Natural killer cell (primary cell): Measurements from ENCODE around the gene EBF3. TPM values are rescaled to one million over a fixed set of nuclear protein-coding genes. Genes with fewer than 3 reads are reported as not detected.

Experiments
- ATAC-seq, 3 donors: fragments of 150-1000 bp in 2 of 3; fragments of 200-7000 bp in 1 of 3; cut with Tn5 transposase; 1 replicate in 1 of 3; 2 replicates in 2 of 3; pipeline ENCODE4 v1.10.0; 2021; ENCODE audit warnings: mild to moderate bottlenecking in 2 of 3, moderate library complexity in 2 of 3
- DNase-seq, 2 donors: peaks; one replicate each; pipeline versions ENCODE4 v3.0.0 to v3.0.0-alpha.2; 2013 to 2021; ENCODE audit warnings: mixed read lengths in 1 of 2
- H3K27ac ChIP-seq: one replicate; pipeline ENCODE4 v1.5.1; 2013; ENCODE audit warnings: mild to moderate bottlenecking, low read length
- H3K27me3 ChIP-seq: one replicate; pipeline ENCODE4 v1.6.1; 2013; ENCODE audit warnings: low read length; ENCODE audit not compliant: control insufficient read depth, insufficient read depth
- H3K36me3 ChIP-seq: one replicate; pipeline ENCODE4 v1.6.1; 2013; ENCODE audit warnings: low read length; ENCODE audit not compliant: control insufficient read depth, insufficient read depth
- H3K4me1 ChIP-seq: one replicate; pipeline ENCODE4 v1.6.1; 2013; ENCODE audit warnings: low read length; ENCODE audit not compliant: control insufficient read depth, insufficient read depth
- H3K4me3 ChIP-seq: one replicate; pipeline ENCODE4 v1.5.1; 2013; ENCODE audit warnings: low read length
- H3K9me3 ChIP-seq: one replicate; pipeline ENCODE4 v1.6.1; 2013; ENCODE audit warnings: low read length; ENCODE audit not compliant: control insufficient read depth, insufficient read depth
- H3K27ac Mint-ChIP-seq, 2 donors: one replicate each; pipeline ENCODE4 v1.8.0; 2022; ENCODE audit warnings: mild to moderate bottlenecking in 2 of 2, mixed read lengths in 2 of 2, moderate library complexity in 1 of 2
- H3K27me3 Mint-ChIP-seq, 2 donors: one replicate each; pipeline ENCODE4 v1.8.0; 2022; ENCODE audit warnings: low read depth in 2 of 2, mixed read lengths in 2 of 2
- H3K36me3 Mint-ChIP-seq: one replicate; pipeline ENCODE4 v1.8.0; 2022; ENCODE audit warnings: mixed read lengths
- H3K4me1 Mint-ChIP-seq, 2 donors: one replicate each; pipeline ENCODE4 v1.8.0; 2022; ENCODE audit warnings: mixed read lengths in 2 of 2
- H3K4me3 Mint-ChIP-seq: one replicate; pipeline ENCODE4 v1.8.0; 2022; ENCODE audit warnings: mild to moderate bottlenecking, moderate library complexity, mixed read lengths
- H3K9me3 Mint-ChIP-seq, 2 donors: one replicate each; pipeline ENCODE4 v1.8.0; 2022; ENCODE audit warnings: mixed read lengths in 2 of 2
- WGBS: methylation state at CpG from one replicate; pipeline ENCODE4 v1.1.7; 2013; ENCODE audit warnings: missing lambda C conversion rate; ENCODE audit not compliant: insufficient coverage; 5-methylcytosine and 5-hydroxymethylcytosine counted together
- intact Hi-C: fragments of 100-400 bp; cut with micrococcal nuclease; formaldehyde crosslinking; loops from one replicate; pipeline ENCODE4 v1.14.2; 2022
- total RNA-seq, 4 donors: library from RNA; stranded (reverse); fragments of 120-200 nt in 1 of 4; gene quantifications; one replicate each; pipeline versions ENCODE4 v1.2.3 to v1.2.4, GENCODE V29; 2013 to 2022
- TF ChIP-seq, protein P1 (sequence below): fragments of 200-600 bp; IDR thresholded peaks from one replicate; pipeline ENCODE4 v1.8.0; 2022; ENCODE audit warnings: antibody characterized with exemption

Gene EBF3
- total RNA-seq, 3 donors from 2014 or later (not counting 1 experiment from before 2014, with no cell fraction given), result not detected

DNA sequence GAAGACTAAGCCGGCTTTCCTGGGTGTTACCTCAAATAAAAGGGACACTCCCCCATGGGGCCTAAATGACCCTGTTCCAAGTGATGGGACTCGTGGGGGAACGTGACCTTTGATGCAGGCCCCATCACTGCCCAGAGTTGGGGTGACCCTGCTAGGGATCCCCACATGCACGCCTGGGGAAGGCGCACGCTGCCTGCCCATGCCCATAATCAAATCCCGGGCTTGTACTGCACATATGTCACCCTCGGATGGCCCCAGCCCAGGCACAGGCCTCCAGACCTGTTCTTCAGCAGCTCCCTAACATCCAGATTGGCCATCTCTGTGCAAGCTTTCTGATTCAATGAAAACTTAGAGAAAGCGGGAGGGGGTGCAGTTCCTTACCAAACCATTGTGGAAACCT is 14.7 kb downstream of the EBF3 start:
- WGBS, result 89% methylated on average over 9 of the region's 9 CpGs
- ATAC-seq, result no peak
- H3K4me1 Mint-ChIP-seq, result no peaks in the 10 kb centered on the region
- no peak overlapping the region for H3K4me3 Mint-ChIP-seq
- H3K36me3 Mint-ChIP-seq, result no peaks in the 10 kb centered on the region
- Histone ChIP-seq H3K27ac (no peak overlapping the region), H3K9me3 (no peaks in the 10 kb centered on the region), H3K4me1 (no peaks in the 10 kb centered on the region), H3K4me3 (no peak overlapping the region), H3K36me3 (no peaks in the 10 kb centered on the region), H3K27me3 (no peaks in the 10 kb centered on the region)
- no peaks in the 10 kb centered on the region for H3K9me3 Mint-ChIP-seq
- intact Hi-C loops, result no loop called here
- no peak for DNase-seq
- TF ChIP-seq, protein P1, sequence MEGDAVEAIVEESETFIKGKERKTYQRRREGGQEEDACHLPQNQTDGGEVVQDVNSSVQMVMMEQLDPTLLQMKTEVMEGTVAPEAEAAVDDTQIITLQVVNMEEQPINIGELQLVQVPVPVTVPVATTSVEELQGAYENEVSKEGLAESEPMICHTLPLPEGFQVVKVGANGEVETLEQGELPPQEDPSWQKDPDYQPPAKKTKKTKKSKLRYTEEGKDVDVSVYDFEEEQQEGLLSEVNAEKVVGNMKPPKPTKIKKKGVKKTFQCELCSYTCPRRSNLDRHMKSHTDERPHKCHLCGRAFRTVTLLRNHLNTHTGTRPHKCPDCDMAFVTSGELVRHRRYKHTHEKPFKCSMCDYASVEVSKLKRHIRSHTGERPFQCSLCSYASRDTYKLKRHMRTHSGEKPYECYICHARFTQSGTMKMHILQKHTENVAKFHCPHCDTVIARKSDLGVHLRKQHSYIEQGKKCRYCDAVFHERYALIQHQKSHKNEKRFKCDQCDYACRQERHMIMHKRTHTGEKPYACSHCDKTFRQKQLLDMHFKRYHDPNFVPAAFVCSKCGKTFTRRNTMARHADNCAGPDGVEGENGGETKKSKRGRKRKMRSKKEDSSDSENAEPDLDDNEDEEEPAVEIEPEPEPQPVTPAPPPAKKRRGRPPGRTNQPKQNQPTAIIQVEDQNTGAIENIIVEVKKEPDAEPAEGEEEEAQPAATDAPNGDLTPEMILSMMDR, result no peak
- peaks cover 13 to 35% of the 10 kb centered on the region in 2 donors for H3K27me3 Mint-ChIP-seq
- no peak overlapping the region for H3K27ac Mint-ChIP-seq

DNA sequence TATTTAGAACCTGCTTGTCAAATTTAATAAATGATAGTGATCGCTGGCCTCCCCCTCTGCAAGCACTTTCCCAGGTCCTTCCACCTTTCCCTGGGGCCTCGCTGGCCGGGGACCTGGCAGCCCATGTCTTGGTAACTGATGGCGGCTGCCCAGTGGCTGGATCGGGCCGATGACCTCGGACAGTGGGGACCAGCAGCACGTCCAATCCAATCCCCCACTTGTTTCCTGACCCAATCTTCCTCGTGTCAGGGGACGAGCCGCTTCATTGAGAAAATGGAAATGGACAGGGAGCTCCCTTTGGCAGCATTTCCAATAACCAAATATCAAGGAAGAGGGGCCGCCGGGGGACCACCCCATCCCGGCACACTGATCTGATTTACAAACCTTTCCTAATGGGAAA is 17.2 kb downstream of the EBF3 start:
- no peak for DNase-seq

DNA sequence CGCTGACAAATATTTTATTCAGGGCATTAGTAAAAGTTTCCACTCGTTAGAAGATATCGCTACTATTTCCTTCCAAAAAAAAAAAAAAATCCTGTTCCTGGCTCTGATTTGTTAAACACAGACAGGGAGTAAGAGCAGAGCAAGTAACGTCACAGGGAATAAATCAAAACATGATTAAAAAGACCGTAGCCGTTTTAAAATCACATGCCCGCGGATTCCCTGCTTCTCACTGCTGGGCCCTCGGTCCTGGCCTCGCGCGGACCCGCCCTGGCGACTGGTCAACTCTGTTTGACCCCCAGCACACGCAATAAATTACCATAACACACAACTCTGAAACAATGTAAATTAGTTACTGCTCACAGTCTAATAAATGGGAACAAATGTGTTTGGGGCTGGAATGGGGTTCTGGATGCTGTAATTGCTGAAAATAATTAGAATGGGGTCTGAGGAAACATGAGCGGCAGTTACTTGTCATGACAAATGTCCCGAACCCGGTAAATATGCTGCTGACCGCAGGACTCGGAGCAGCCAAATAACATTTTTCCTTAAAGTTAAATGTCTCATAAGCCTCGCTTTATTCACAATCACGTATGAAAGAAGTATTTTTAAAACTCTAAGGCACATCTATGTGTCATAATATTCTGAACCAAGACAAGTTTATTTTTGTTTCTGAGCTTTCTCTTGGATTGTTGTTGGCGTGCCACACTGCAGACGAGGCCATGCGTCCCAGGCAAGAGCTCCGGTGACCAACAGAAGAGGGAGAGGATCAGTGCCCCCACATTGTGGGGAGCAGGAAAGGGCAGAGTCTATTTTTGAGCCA is 17.9 kb downstream of the EBF3 start:
- Histone ChIP-seq H3K27me3 (no peaks in the 10 kb centered on the region), H3K27ac (no peak overlapping the region), H3K36me3 (no peaks in the 10 kb centered on the region), H3K9me3 (no peaks in the 10 kb centered on the region), H3K4me3 (no peak overlapping the region), H3K4me1 (no peaks in the 10 kb centered on the region)
- DNase-seq (no peak), ATAC-seq (no peak)
- 91% methylated on average over 25 of the region's 26 CpGs for WGBS
- intact Hi-C loops, result no loop called here
- Mint-ChIP-seq H3K4me1 (no peaks in the 10 kb centered on the region), H3K9me3 (no peaks in the 10 kb centered on the region), H3K27ac (no peak overlapping the region), H3K4me3 (no peak overlapping the region), H3K36me3 (no peaks in the 10 kb centered on the region), H3K27me3 (peaks cover 6 to 11% of the 10 kb centered on the region in 2 donors)
- TF ChIP-seq, protein P1, result no peak

More for the DNA sequence above, 17.2 kb downstream of the EBF3 start:
- H3K27ac ChIP-seq, result no peak overlapping the region
- H3K27me3 Mint-ChIP-seq, result peaks cover 6 to 15% of the 10 kb centered on the region in 2 donors
- WGBS, result 89% methylated on average over 11 of the region's 14 CpGs
- TF ChIP-seq, protein P1, result no peak
- H3K4me3 Mint-ChIP-seq, result no peak overlapping the region
- ATAC-seq, result no peak
- intact Hi-C loops, result no loop called here
- H3K4me3 ChIP-seq, result no peak overlapping the region
- H3K36me3 Mint-ChIP-seq, result no peaks in the 10 kb centered on the region
- no peaks in the 10 kb centered on the region for H3K4me1 Mint-ChIP-seq
- no peaks in the 10 kb centered on the region for H3K9me3 Mint-ChIP-seq
- H3K27me3 ChIP-seq, result no peaks in the 10 kb centered on the region
- no peaks in the 10 kb centered on the region for H3K4me1 ChIP-seq
- H3K36me3 ChIP-seq, result no peaks in the 10 kb centered on the region
- H3K27ac Mint-ChIP-seq, result no peak overlapping the region
- no peaks in the 10 kb centered on the region for H3K9me3 ChIP-seq
